CMK (cell line): Measurements from ENCODE around the gene HGS.

Experiments used
- DNase-seq: peaks from one replicate; pipeline ENCODE4 v3.0.0-alpha.2; 2010; ENCODE audit warnings: low read depth

The HGS gene

DNA sequence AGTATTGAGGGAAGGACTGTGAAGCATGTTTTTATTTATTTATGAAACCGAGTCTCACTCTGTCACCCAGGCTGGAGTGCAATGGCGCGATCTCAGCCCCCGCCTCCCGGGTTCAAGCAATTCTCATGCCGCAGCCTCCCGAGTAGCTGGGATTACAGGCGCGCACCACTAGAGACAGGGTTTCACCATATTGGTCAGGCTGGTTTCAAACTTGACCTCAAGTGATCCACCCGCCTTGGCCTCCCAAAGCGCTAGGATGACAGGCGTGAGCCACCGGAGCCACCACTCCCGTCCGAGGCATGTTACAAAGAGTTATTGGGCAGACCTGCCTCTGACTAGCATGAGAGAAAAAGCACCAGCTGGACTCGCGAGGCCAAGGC is 22.4 kb downstream of the HGS start:
- DNase-seq, result no peak

DNA sequence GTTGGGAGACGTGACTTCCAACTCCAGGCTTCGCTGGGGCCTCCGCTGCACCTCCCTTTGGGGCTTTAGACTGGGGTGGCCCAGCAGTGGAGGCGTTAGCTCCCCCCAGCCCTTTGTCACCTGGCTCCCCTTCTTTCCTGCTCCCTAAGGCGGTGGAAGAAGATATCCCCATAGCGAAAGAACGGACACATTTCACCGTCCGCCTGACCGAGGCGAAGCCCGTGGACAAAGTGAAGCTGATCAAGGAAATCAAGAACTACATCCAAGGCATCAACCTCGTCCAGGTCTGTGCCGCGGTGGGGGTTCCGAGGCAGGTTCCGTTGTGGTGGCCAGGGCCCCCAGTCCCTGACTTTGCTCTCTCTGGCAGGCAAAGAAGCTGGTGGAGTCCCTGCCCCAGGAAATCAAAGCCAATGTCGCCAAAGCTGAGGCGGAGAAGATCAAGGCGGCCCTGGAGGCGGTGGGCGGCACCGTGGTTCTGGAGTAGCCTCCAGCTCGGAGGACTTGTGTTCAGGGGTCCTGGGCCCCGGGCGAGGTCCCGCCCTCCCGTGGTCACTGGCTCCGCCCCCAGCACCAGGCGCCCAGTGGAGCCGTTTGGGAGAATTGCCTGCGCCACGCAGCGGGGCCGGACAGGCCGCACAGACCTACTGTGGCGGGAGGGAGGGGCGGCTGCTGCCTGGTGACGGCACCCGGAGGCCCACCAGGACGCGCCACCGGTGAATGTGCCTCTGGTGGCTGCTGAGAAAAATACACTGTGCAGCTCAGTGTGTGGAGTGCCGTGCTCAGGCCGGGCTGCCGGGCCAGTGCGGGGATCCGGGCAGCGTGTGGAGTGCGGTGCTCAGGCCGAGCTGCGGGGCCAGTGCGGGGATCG is 23.2 kb downstream of the HGS start:
- no peak for DNase-seq

- no peak for DNase-seq
Measured at GRCh38 chr17:81707725-81708646, 24.2 kb downstream of the HGS start.

DNA sequence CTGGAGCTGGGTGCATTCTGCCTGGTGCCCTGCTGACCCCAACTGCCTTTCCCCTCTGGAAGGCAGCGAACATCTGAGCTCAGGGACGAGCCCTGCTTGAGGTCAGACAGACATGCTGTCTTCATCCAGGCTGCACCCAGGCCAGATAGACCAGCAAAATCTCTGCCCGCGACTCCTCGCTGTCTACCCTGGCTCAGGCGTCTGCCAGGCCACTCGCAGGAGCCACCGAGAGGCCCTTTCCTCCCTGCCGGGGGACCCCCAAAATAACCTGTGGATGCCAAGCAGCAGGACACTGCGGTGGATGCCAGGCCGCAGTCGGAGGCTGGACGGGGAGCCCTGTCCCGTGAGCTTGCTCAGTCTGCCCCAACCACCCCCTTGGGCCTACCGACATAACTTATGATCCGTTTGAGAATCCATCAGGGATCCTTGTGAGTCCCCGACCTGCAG is 25.0 kb downstream of the HGS start:
- no peak for DNase-seq

DNA sequence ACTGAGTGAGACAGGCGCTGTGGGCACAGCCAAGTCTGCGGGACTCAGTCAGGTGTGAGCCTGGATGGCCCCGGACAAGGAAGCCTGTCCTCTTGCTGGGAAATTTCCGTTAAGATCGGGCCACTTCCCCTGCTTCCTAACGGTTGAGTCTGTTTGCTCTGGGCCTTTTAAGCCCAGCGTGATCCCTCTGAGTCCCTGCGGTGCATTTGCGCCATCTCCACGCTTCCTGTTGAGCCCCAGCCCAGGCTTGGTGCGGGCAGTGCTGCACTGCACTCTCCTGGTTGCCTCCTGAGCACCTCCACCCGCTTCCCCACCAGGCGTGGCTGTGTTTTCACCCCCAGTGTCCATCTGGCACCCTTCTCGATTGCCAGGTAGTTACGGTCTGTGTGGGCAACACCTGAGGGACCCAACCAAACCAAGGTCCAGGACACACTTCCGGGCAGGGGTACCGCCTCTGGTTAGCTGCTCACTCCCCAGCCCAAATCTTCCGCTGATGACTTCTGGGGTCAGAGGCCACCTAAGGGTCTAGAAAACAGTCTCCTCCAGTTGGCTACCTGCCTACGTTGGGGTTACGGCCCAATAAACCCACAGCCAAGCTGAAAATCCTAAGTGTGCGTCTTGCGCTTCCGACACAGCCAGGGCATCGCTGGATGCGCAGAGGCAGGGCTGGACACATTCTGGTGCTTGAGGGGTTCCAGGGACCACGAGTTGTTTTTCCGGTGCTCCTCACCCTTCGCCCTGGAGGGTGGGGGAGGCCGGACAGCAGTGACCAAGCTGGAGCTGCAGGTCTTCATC is 26.9 kb downstream of the HGS start:
- DNase-seq, result no peak

DNA sequence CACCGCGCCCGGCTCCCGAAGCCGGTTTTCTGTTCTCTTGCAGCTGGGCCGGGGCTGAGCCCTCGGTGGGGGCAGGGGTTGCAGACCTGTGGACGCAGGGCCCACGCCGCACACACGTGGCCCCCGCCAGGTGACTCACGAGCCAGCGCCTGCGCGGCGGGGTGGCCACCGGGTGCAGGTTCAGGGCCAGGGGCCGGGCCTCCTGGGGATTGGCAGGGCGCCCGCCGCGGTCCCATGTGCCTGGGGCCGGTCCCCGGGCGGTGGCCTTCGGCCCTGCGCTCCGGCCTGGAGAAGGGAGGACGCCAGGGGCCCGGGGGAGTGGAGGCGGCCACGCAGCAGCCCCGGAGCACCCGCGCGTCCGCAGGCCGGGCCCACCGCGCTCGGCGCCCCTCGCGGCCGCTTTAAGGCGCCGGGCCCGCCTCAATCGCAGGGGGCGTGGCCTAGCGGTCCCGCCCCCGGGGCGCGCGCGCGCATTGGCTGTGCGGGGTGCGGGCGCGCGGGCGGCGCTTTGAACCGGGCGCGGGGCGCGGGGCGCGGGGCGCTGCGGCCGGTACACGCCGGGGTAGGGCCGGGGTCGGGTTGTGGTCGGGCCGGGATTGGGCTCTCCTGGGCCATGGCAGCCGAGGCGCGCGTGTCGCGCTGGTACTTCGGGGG is 28.1 kb downstream of the HGS start, which contains the start of gene SLC25A10:
Gene SLC25A10 (plus strand): TSS at position 471 of the 654 bp plus-strand sequence. CDS start 143 bp downstream, at position 614.
- DNase-seq, result peak; percentile 54

DNA sequence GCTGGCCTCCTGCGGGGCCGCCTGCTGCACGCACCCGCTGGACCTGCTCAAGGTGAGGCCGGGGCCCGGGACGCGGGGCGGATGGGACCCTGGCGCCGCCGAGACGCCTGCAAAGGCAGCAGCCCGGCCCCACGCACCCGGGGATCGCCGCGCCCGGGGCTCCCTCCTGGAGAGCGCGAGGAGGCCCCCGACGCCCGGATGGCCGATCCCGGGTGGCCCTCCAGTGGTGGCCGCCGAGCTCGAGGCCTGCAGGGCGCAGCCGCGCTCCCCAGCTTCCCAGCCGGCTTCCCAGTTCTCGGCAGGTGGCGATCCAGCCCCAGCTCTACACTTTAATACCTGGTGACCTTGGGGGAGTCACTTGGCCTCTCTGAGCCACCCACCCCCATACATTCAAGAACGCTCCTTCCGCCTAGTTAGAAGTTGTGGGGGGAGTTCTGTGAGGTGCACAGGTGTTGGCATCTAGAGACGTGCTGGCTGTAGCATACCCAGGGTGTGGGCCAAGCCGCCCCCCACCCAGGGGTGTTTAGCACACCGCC is 28.7 kb downstream of the HGS start:
- DNase-seq, result no peak

DNA sequence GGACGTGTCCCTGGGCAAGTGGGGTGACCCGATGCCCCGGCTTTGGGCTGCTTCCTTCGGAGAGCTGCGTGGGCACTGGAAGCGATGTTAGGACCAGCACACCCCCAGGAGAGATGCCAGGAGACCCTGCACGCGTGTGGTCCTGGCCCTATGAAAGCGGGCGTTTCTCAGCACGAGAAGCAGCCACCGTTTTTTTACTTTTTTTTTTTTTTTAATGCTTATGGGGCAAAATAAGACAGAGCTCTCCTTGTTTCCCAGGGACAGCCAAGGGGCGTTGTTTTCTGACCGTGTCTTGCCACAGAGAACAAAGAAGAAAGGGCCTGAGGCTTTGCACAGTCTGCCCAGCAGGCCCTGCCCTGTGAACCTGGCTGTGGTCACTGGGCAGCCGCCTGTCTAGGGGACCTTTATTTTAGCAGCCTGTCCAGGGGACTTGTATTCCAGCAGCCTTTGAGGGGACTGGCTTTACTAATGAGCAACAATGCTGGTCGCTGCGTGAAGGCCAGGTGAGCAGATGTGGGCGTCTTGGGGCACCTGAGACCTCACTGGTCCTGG is 29.3 kb downstream of the HGS start:
- DNase-seq, result no peak

DNA sequence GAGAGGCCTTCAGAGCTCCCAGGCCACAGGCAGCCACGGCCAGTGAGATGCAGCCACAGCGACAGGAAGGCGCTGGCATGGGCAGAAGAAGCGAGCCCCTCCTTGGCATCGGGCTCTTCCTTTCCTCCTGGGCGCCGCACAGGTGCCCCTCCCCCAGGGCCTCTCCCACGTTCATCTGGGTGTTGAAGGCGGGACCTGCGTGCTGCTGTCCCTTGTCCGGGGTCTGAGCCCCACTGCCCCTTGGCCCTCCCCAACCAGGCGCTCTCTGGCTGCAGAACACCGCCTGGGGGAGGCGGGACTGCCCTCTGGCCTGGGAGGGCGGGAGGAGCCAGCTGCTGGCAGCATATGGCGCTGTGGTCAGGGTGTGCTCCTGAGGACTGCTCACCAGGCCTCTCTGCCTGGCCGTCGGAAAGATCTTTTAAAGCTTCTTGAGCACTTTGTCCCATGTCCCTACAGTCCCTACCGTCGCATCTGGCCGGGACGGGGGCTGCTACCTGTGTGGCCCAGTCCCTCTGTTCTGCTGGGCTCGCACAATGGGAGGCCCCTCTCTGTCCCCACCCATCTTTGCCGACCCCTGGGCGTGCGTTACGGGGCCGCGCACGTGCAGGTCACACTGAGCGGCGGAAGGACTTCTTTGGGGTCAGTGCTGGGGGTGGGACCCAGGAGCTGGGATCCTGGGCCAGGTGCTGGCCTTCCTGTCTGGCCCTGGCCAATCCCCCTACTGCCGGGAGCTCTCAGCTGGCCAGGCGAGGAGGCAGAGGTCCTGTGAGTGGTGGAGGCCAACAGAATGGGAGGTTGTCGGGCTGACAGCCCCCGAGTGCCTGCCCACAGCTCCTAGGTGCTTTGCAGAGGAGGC is 30.0 kb downstream of the HGS start:
- DNase-seq, result no peak

GRCh38 chr17:81714412-81715106 is 30.7 kb downstream of the HGS start:
- DNase-seq, result no peak

GRCh38 chr17:81715107-81715871 is 31.5 kb downstream of the HGS start:
- no peak for DNase-seq

- DNase-seq, result no peak
Measured at GRCh38 chr17:81715872-81716673, 32.3 kb downstream of the HGS start.

DNA sequence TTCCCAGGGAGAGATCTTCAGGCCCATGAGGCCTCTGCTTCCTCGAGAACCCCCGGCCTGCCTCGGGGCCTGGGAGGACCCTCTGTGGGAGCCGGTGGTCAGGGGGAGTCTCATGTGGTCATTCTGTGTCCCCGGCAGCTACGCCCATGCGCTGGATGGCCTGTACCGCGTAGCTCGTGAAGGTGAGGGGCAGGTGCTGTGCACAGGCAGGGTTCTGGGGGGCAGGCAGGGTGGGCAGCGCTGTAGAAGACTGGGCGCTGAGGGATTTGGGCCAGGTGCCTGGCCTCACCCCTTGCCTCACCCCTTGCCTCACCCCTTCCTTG is 32.8 kb downstream of the HGS start:
- no peak for DNase-seq

DNA sequence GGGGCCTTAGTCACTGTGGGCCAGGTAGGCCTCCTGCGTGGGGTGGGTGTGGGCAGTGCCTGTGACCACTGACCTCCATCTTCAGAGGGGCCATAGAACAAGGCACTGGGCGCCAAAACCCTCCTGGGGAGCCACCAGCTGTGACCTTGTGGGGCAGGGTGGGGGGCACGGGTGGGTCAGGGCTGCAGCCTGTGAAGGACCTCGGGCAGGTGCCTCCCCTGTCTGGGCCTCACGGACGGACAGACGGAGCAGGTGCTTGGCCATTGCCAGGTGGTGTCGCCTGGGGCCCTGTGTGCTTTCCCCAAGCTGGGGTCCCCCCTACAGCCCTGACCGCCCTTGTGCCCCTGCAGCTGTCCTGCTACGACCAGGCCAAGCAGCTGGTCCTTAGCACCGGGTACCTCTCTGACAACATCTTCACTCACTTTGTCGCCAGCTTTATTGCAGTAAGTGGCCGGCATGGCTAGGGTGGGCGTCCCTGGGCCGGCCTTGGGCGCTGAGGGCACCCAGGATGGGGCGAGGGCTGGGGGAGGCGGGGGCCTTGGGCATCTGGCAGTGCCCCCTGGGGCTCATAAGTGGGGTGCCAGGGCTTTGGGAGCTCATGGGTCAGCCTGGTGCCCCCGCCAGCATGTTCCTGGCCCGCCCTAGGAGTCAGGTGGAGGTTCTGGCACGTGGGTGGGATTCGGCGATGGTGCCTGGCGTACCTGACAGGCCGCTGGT is 33.4 kb downstream of the HGS start:
- no peak for DNase-seq

DNA sequence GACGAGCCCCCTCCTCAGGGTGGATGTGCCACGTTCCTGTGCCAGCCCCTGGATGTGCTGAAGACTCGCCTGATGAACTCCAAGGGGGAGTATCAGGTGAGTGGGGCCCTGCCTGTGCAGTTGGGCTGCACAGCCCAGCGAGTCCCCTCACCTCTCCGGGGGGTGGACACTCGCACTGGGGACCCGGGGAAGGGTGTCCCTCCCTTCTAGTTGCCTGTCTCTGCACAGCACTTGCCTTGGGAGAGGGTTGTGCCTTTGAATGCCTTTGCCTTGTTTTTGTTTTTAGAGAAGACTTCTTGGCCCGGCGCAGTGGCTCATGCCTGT is 33.9 kb downstream of the HGS start:
- no peak for DNase-seq

GRCh38 chr17:81719410-81720266 is 35.8 kb downstream of the HGS start:
- DNase-seq, result no peak
